Hematopoietic multipotent progenitor cell (in vitro differentiated cells): ENCODE data around the gene ADAMTSL1. TPM values are rescaled to one million over a fixed set of nuclear protein-coding genes. Genes with fewer than 3 reads are reported as not detected.

Source experiments
- DNase-seq, 3 donors: peaks; one replicate each; pipeline ENCODE4 v3.0.0-alpha.2; 2011 to 2015; ENCODE audit warnings: low read depth in 2 of 3, low spot score in 2 of 3
- total RNA-seq: library from RNA; depleted of rRNA; stranded (reverse); fragments of >200 nt; gene quantifications from one replicate; pipeline ENCODE4 v1.2.3, GENCODE V29; 2012

Gene ADAMTSL1
- total RNA-seq, 1 donor = under 0.01 TPM

- DNase-seq = no peak
These were observed 26.0 kb downstream of the ADAMTSL1 start for GRCh38 chr9:18499980-18500379.

- no peak for DNase-seq
These were observed 26.5 kb downstream of the ADAMTSL1 start for GRCh38 chr9:18500451-18500850.

- no peak for DNase-seq
These were observed 28.0 kb downstream of the ADAMTSL1 start for GRCh38 chr9:18501949-18502348.

GRCh38 chr9:18502546-18502945 is 28.6 kb downstream of the ADAMTSL1 start:
- DNase-seq = no peak

- no peak for DNase-seq
These were observed 30.8 kb downstream of the ADAMTSL1 start for GRCh38 chr9:18504707-18505106.

GRCh38 chr9:18507151-18507550 is 33.2 kb downstream of the ADAMTSL1 start:
- no peak for DNase-seq

GRCh38 chr9:18516514-18516913 is 42.6 kb downstream of the ADAMTSL1 start:
- DNase-seq = no peak

- no peak for DNase-seq
These were observed 43.0 kb downstream of the ADAMTSL1 start for GRCh38 chr9:18516965-18517364.

GRCh38 chr9:18520416-18521047 is 46.6 kb downstream of the ADAMTSL1 start:
- no peak for DNase-seq

GRCh38 chr9:18526685-18527084 is 52.7 kb downstream of the ADAMTSL1 start:
- no peak for DNase-seq

GRCh38 chr9:18531136-18532065 is 57.4 kb downstream of the ADAMTSL1 start:
- DNase-seq = no peak

GRCh38 chr9:18534611-18535010 is 60.7 kb downstream of the ADAMTSL1 start:
- DNase-seq = no peak

- no peak for DNase-seq
These were observed 62.6 kb downstream of the ADAMTSL1 start for GRCh38 chr9:18536554-18536953.

- no peak for DNase-seq
These were observed 65.3 kb downstream of the ADAMTSL1 start for GRCh38 chr9:18539203-18539693.

GRCh38 chr9:18542837-18543405 is 69.0 kb downstream of the ADAMTSL1 start:
- no peak for DNase-seq

GRCh38 chr9:18543406-18544192 is 69.6 kb downstream of the ADAMTSL1 start:
- no peak for DNase-seq

- no peak for DNase-seq
These were observed 70.5 kb downstream of the ADAMTSL1 start for GRCh38 chr9:18544456-18544855.

- no peak for DNase-seq
These were observed 71.8 kb downstream of the ADAMTSL1 start for GRCh38 chr9:18545636-18546360.

GRCh38 chr9:18548456-18548855 is 74.5 kb downstream of the ADAMTSL1 start:
- DNase-seq = no peak

GRCh38 chr9:18549772-18550171 is 75.8 kb downstream of the ADAMTSL1 start:
- DNase-seq = no peak
